B cell (primary cell): ENCODE data around the gene PLAAT3. TPM values are rescaled to one million over a fixed set of nuclear protein-coding genes. Genes with fewer than 3 reads are reported as not detected.

Experiments used
- ATAC-seq: fragments of 200-7000 bp; cut with Tn5 transposase; one replicate; pipeline ENCODE4 v1.10.0; 2021; ENCODE audit warnings: low read depth, mild to moderate bottlenecking, moderate number of reproducible peaks, moderate library complexity
- CTCF ChIA-PET: fragments of 350-600 bp; sonication (Branson Sonifier 250); formaldehyde crosslinking; loops from one replicate; lab custom pipeline; 2021; ENCODE audit warnings: antibody characterized with exemption, inconsistent platforms; lab: Charles Lee
- POLR2A ChIA-PET: fragments of 350-600 bp; sonication (Branson Sonifier 250); formaldehyde crosslinking; loops from one replicate; lab custom pipeline; 2021; ENCODE audit warnings: antibody characterized with exemption; lab: Charles Lee
- DNase-seq: peaks from one replicate; pipeline ENCODE4 v3.0.0; 2013
- H2AFZ ChIP-seq: 2 replicates; pipeline ENCODE4 v1.6.1; 2012; ENCODE audit warnings: mild to moderate bottlenecking, low read depth, low read length; ENCODE audit not compliant: insufficient read depth, poor library complexity, severe bottlenecking
- H3K27ac ChIP-seq, 2 donors: 1 replicate in 1 of 2; 2 replicates in 1 of 2; pipeline ENCODE4 v1.5.1; 2012 to 2013; ENCODE audit warnings: low read length in 2 of 2, mild to moderate bottlenecking in 2 of 2, moderate library complexity in 1 of 2
- H3K27me3 ChIP-seq, 4 experiments: fragments of 200-600 bp in 1 of 4; sonication (generic) in 1 of 4; replicated peaks in 1 of 4; 1 replicate in 2 of 4; 2 replicates in 2 of 4; pipeline versions ENCODE4 v1.6.1 to v1.7.0; 2013 to 2016; ENCODE audit warnings: low read length in 3 of 4, mild to moderate bottlenecking in 2 of 4, mixed read lengths in 1 of 4, moderate library complexity in 1 of 4; ENCODE audit not compliant: insufficient read depth in 4 of 4, control insufficient read depth in 3 of 4; ENCODE audit errors: control extremely low read depth in 1 of 4
- H3K36me3 ChIP-seq, 2 experiments: replicated peaks in 1 of 2; 1 replicate in 1 of 2; 2 replicates in 1 of 2; pipeline versions ENCODE4 v1.6.1 to v1.7.1; 2013; ENCODE audit warnings: low read length in 1 of 2; ENCODE audit not compliant: insufficient read depth in 2 of 2, control insufficient read depth in 1 of 2; ENCODE audit errors: control extremely low read depth in 1 of 2, extremely low read depth in 1 of 2
- H3K4me1 ChIP-seq, 2 donors: fragments of 200-600 bp in 1 of 2; sonication (generic) in 1 of 2; 1 replicate in 1 of 2; 2 replicates in 1 of 2; pipeline versions ENCODE4 v1.5.1 to v1.6.1; 2013 to 2017; ENCODE audit warnings: low read length in 2 of 2; ENCODE audit not compliant: control insufficient read depth in 2 of 2, insufficient read depth in 2 of 2
- H3K4me2 ChIP-seq: replicated peaks from 2 replicates; pipeline ENCODE3; 2012; ENCODE audit warnings: mild to moderate bottlenecking, low read depth, low read length; ENCODE audit not compliant: poor library complexity, severe bottlenecking
- H3K4me3 ChIP-seq, 5 experiments: fragments of 200-600 bp in 1 of 5; sonication (generic) in 1 of 5; 1 replicate in 3 of 5; 2 replicates in 2 of 5; pipeline versions ENCODE4 v1.5.1 to v1.7.0; 2011 to 2016; ENCODE audit warnings: low read length in 4 of 5, mild to moderate bottlenecking in 4 of 5, low read depth in 2 of 5, control low read depth in 1 of 5, moderate library complexity in 1 of 5; ENCODE audit not compliant: insufficient read depth in 1 of 5; ENCODE audit errors: control extremely low read depth in 1 of 5, extremely low read depth in 1 of 5
- H3K79me2 ChIP-seq: fragments of 200-600 bp; sonication (generic); one replicate; pipeline ENCODE4 v1.6.0; 2016; ENCODE audit warnings: low read length; ENCODE audit not compliant: control insufficient read depth, insufficient read depth
- H3K9ac ChIP-seq: fragments of 200-600 bp; sonication (generic); 2 replicates; pipeline ENCODE4 v1.6.1; 2017; ENCODE audit warnings: mild to moderate bottlenecking, low read length, moderate library complexity
- H3K9me3 ChIP-seq, 3 donors: one replicate each; pipeline versions ENCODE4 v1.6.1 to v1.7.1; 2013; ENCODE audit warnings: low read length in 2 of 3; ENCODE audit not compliant: control insufficient read depth in 2 of 3, insufficient read depth in 1 of 3; ENCODE audit errors: control extremely low read depth in 1 of 3
- H4K20me1 ChIP-seq: 2 replicates; pipeline ENCODE4 v1.6.0; 2012; ENCODE audit warnings: mild to moderate bottlenecking, low read length; ENCODE audit not compliant: insufficient read depth, control insufficient read depth, poor library complexity, severe bottlenecking
- H3K27ac Mint-ChIP-seq: one replicate; pipeline ENCODE4 v1.8.0; 2021; ENCODE audit warnings: mixed read lengths
- H3K27me3 Mint-ChIP-seq: one replicate; pipeline ENCODE4 v1.8.0; 2021; ENCODE audit warnings: mixed read lengths
- H3K4me1 Mint-ChIP-seq: one replicate; pipeline ENCODE4 v1.8.0; 2021; ENCODE audit warnings: mixed read lengths
- H3K4me3 Mint-ChIP-seq: one replicate; pipeline ENCODE4 v1.8.0; 2021; ENCODE audit warnings: mixed read lengths
- H3K9me3 Mint-ChIP-seq: one replicate; pipeline ENCODE4 v1.8.0; 2022; ENCODE audit warnings: mixed read lengths; ENCODE audit not compliant: insufficient read depth
- CTCF ChIP-seq: fragments of 200-600 bp; IDR thresholded peaks from one replicate; pipeline ENCODE4 v1.8.0; 2022; ENCODE audit warnings: antibody characterized with exemption, mild to moderate bottlenecking
- EZH2 ChIP-seq: IDR thresholded peaks from 2 replicates; pipeline ENCODE4 v1.6.1; 2012; ENCODE audit warnings: borderline replicate concordance, low read depth, mild to moderate bottlenecking, moderate library complexity, low read length; ENCODE audit not compliant: insufficient read depth, poor library complexity, severe bottlenecking
- WGBS: methylation state at CpG from one replicate; pipeline ENCODE4 v1.1.5; 2013; ENCODE audit warnings: missing lambda C conversion rate; ENCODE audit not compliant: insufficient coverage; 5-methylcytosine and 5-hydroxymethylcytosine counted together
- intact Hi-C: fragments of 100-400 bp; cut with micrococcal nuclease; formaldehyde crosslinking; loops from one replicate; pipeline ENCODE4 v1.10.0; 2022
- polyA plus RNA-seq: library from polyadenylated mRNA; depleted of rRNA; stranded (reverse); fragments of >200 nt; gene quantifications from 2 replicates; pipeline ENCODE4 v1.2.3, GENCODE V29; 2012
- total RNA-seq, 2 donors: library from RNA; stranded (reverse); fragments of 120-200 nt in 1 of 2; gene quantifications; 1 replicate in 1 of 2; 2 replicates in 1 of 2; pipeline versions ENCODE4 v1.2.3 to v1.2.4, GENCODE V29; 2013 to 2022

The PLAAT3 gene
- total and polyA plus RNA-seq, 2 donors (not counting 1 experiment from before 2014, with no cell fraction given), result 2.3 to 3.1 TPM

- H3K27me3 ChIP-seq, result peaks cover 0 to 14% (median 7%) of the 10 kb centered on the region in 4 experiments
- no peak for ATAC-seq
- Mint-ChIP-seq H3K9me3 (no peaks in the 10 kb centered on the region), H3K4me3 (no peak overlapping the region), H3K27me3 (peaks cover 17% of the 10 kb centered on the region), H3K4me1 (peaks cover 17% of the 10 kb centered on the region), H3K27ac (no peak overlapping the region)
- POLR2A ChIA-PET, result no interaction called here
- CTCF ChIA-PET, result no interaction called here
- intact Hi-C loops, result loop anchor here (5.0 kb wide), 1 partner anchor 38 kb away; no protein-coding TSS in a partner anchor
- WGBS, result 80% methylated on average over 11 of the region's 14 CpGs
- no peaks in the 10 kb centered on the region for H3K36me3 ChIP-seq
- no peak overlapping the region for H3K27ac ChIP-seq
- H2AFZ ChIP-seq, result no peak overlapping the region
- H3K4me1 ChIP-seq, result peaks cover 16 to 17% of the 10 kb centered on the region in 2 donors
- TF ChIP-seq EZH2 (no peak), CTCF (no peak)
- H4K20me1 ChIP-seq, result no peaks in the 10 kb centered on the region
- H3K9ac ChIP-seq, result no peak overlapping the region
- no peak overlapping the region for H3K4me3 ChIP-seq
- DNase-seq, result no peak
- H3K4me2 ChIP-seq, result no peak overlapping the region
- H3K79me2 ChIP-seq, result no peaks in the 10 kb centered on the region
- peaks cover 0 to 9% (median 0%) of the 10 kb centered on the region in 3 donors for H3K9me3 ChIP-seq
Measured at GRCh38 chr11:63610604-63611394, 3.4 kb downstream of the PLAAT3 start.

- Histone ChIP-seq H3K79me2 (no peaks in the 10 kb centered on the region), H3K36me3 (no peaks in the 10 kb centered on the region), H3K4me2 (no peak overlapping the region), H3K27me3 (peaks cover 0 to 14% (median 7%) of the 10 kb centered on the region in 4 experiments), H3K27ac (no peak overlapping the region), H3K9ac (no peak overlapping the region), H4K20me1 (no peaks in the 10 kb centered on the region), H2AFZ (no peak overlapping the region), H3K4me1 (peaks cover 16 to 17% of the 10 kb centered on the region in 2 donors), H3K9me3 (peaks cover 0 to 9% (median 0%) of the 10 kb centered on the region in 3 donors), H3K4me3 (no peak overlapping the region)
- CTCF ChIA-PET, result no interaction called here
- POLR2A ChIA-PET, result no interaction called here
- Mint-ChIP-seq H3K4me3 (no peak overlapping the region), H3K9me3 (no peaks in the 10 kb centered on the region), H3K27ac (peak overlapping the region; percentile 39), H3K4me1 (peaks cover 17% of the 10 kb centered on the region), H3K27me3 (peaks cover 17% of the 10 kb centered on the region)
- ATAC-seq, result no peak
- intact Hi-C loops, result loop anchor here (5.0 kb wide), 1 partner anchor 38 kb away; no protein-coding TSS in a partner anchor
- TF ChIP-seq CTCF (no peak), EZH2 (no peak)
- no peak for DNase-seq
- 92% methylated on average over 12 of the region's 14 CpGs for WGBS
Measured at GRCh38 chr11:63609971-63610580, 4.2 kb downstream of the PLAAT3 start.
